HepG2 (cell line): ENCODE measurements around the gene RGP1. TPM values are rescaled to one million over a fixed set of nuclear protein-coding genes. Genes with fewer than 3 reads are reported as not detected.

ENCODE experiments used
- ATF3 ChIP-seq: sonication (generic); formaldehyde crosslinking; IDR thresholded peaks from 2 replicates; pipeline ENCODE4 v1.4.0; 2020; ENCODE audit warnings: missing genetic modification reagents
- CHCHD3 ChIP-seq: sonication (generic); formaldehyde crosslinking; IDR thresholded peaks from 2 replicates; pipeline ENCODE4 v1.8.0; 2022; ENCODE audit warnings: mild to moderate bottlenecking, missing genetic modification reagents, moderate library complexity
- HES4 ChIP-seq: sonication (generic); formaldehyde crosslinking; IDR thresholded peaks from 2 replicates; pipeline ENCODE4 v1.9.0; 2021; ENCODE audit warnings: mild to moderate bottlenecking, missing genetic modification reagents, borderline replicate concordance
- MXD1 ChIP-seq: sonication (generic); formaldehyde crosslinking; IDR thresholded peaks from 2 replicates; pipeline ENCODE4 v1.4.0; 2020; ENCODE audit warnings: mild to moderate bottlenecking, missing genetic modification reagents
- RNF2 ChIP-seq: fragments of 450-650 bp; conservative IDR thresholded peaks from 2 replicates; pipeline ENCODE4 v1.6.1; 2016; ENCODE audit warnings: low read depth
- TGIF2 ChIP-seq: IDR thresholded peaks from 2 replicates; pipeline ENCODE4 v1.6.1; 2016; ENCODE audit warnings: control low read depth, missing compliant biosample characterization
- XRCC5 ChIP-seq: fragments of 200-400 bp; formaldehyde crosslinking; optimal IDR thresholded peaks from 2 replicates; pipeline ENCODE3; 2017; ENCODE audit warnings: mild to moderate bottlenecking, low read length
- ZBTB40 ChIP-seq, 2 experiments: fragments of 450-650 bp in 1 of 2; sonication (generic) in 1 of 2; formaldehyde crosslinking in 1 of 2; IDR thresholded peaks; 2 replicates each; pipeline versions ENCODE4 v1.6.1 to v1.8.0; 2016 to 2022; ENCODE audit warnings: antibody characterized with exemption in 1 of 2, mild to moderate bottlenecking in 1 of 2, missing genetic modification reagents in 1 of 2
- ZBTB43 ChIP-seq: sonication (generic); formaldehyde crosslinking; conservative IDR thresholded peaks from 2 replicates; pipeline ENCODE4 v1.4.0; 2020; ENCODE audit warnings: missing genetic modification reagents
- ZFP36L1 ChIP-seq: sonication (generic); formaldehyde crosslinking; IDR thresholded peaks from 2 replicates; pipeline ENCODE4 v1.8.0; 2022; ENCODE audit warnings: mild to moderate bottlenecking, missing genetic modification reagents, moderate library complexity
- ZNF138 ChIP-seq: sonication (generic); formaldehyde crosslinking; IDR thresholded peaks from 2 replicates; pipeline ENCODE4 v1.5.0; 2020; ENCODE audit warnings: mild to moderate bottlenecking, low read depth, missing genetic modification reagents
- ZNF180 ChIP-seq: sonication (generic); formaldehyde crosslinking; IDR thresholded peaks from 2 replicates; pipeline ENCODE4 v1.4.0; 2020; ENCODE audit warnings: low read depth, missing genetic modification reagents, borderline replicate concordance
- ZNF225 ChIP-seq: sonication (generic); formaldehyde crosslinking; IDR thresholded peaks from 2 replicates; pipeline ENCODE4 v1.4.0; 2020; ENCODE audit warnings: mild to moderate bottlenecking, missing genetic modification reagents
- ZNF605 ChIP-seq: sonication (generic); formaldehyde crosslinking; IDR thresholded peaks from 2 replicates; pipeline ENCODE4 v1.8.0; 2022; ENCODE audit warnings: mild to moderate bottlenecking, missing genetic modification reagents
- ZNF75D ChIP-seq: sonication (generic); formaldehyde crosslinking; IDR thresholded peaks from 2 replicates; pipeline ENCODE4 v1.8.1; 2023; ENCODE audit warnings: missing genetic modification reagents, mild to moderate bottlenecking, borderline replicate concordance
- polyA plus RNA-seq, 8 experiments: library from polyadenylated mRNA; depleted of rRNA in 3 of 8; stranded (reverse) in 7 of 8; unstranded in 1 of 8; fragments of >200 nt; fragmentation: Illumina TruSeq in 4 of 8; extraction: Trizol in 4 of 8; gene quantifications; 2 replicates each; pipeline versions ENCODE4 v1.2.1 to v1.2.3, GENCODE V29; 2011 to 2016; ENCODE audit warnings: low read depth in 4 of 8, missing spikeins in 1 of 8, mixed read lengths in 1 of 8; ENCODE audit not compliant: insufficient read depth in 1 of 8
- total RNA-seq, 5 experiments: library from RNA; depleted of rRNA; stranded (reverse); fragments of >200 nt; fragmentation: Illumina TruSeq; extraction: Trizol; gene quantifications; 2 replicates each; pipeline ENCODE4 v1.2.3, GENCODE V29; 2016; ENCODE audit warnings: low read depth in 1 of 5

RGP1 gene
- total and polyA plus RNA-seq, 2 of the 13 experiments (the other 11 are each of a cell fraction or from before 2014, with no cell fraction given): 12.7 to 21.0 TPM

- TF ChIP-seq XRCC5 (peak; percentile 40), HES4 (CRISPR knock-in tag) (no peak), ATF3 (CRISPR knock-in tag) (no peak; the same call in 1 of the 2 replicates), ZNF605 (CRISPR knock-in tag) (peak; percentile 58; the same call in 1 of the 2 replicates), ZNF75D (no peak), MXD1 (CRISPR knock-in tag) (peak; percentile 49), ZNF138 (CRISPR knock-in tag) (0 out of 2 replicates have a peak, but pooled peaks have one; percentile 53), ZNF225 (CRISPR knock-in tag) (no peak), TGIF2 (CRISPR knock-in tag) (peak; percentile 84), ZNF180 (CRISPR knock-in tag) (no peak), ZBTB43 (CRISPR knock-in tag) (peak; percentile 64; the same call in 1 of the 2 replicates), ZFP36L1 (CRISPR knock-in tag) (no peak; the same call in 1 of the 2 replicates), ZBTB40 (IDR thresholded peaks at IDR 0.05) (peak; percentile 38; the same call in 1 of the 2 replicates), ZBTB40 (CRISPR knock-in tag; IDR thresholded peaks at IDR 0.05) (peak; percentile 72; the same call in 1 of the 2 replicates), RNF2 (0 out of 2 replicates have a peak, but pooled peaks have one; percentile 35), CHCHD3 (CRISPR knock-in tag) (no peak)
Observed at GRCh38 chr9:35732185-35732799, 16.8 kb upstream of the RGP1 start, which contains the start of the genes CREB3 and TLN1 (continued).
